Neural progenitor cell (in vitro differentiated cells): ENCODE data around the gene PCK1. TPM values are rescaled to one million over a fixed set of nuclear protein-coding genes. Genes with fewer than 3 reads are reported as not detected.
"Not testable (repeated sequence)": the region's sequence is repeated elsewhere in the genome, so short reads cannot be mapped to it uniquely, and the experiment has no call there.

Experiments
- DNase-seq: peaks from one replicate; pipeline ENCODE4 v3.0.0-alpha.2; 2016; ENCODE audit warnings: low spot score
- H2AFZ ChIP-seq: fragments of 200-600 bp; sonication (generic); replicated peaks from 2 replicates; pipeline ENCODE4 v1.6.1; 2016; ENCODE audit warnings: antibody characterized with exemption
- H3F3A ChIP-seq: fragments of 200-600 bp; sonication (generic); 2 replicates; pipeline ENCODE4 v1.6.1; 2016; ENCODE audit warnings: antibody characterized with exemption, low read depth
- H3K27ac ChIP-seq: fragments of 200-600 bp; sonication (generic); 2 replicates; pipeline ENCODE4 v1.5.1; 2016; ENCODE audit warnings: mild to moderate bottlenecking
- H3K27me3 ChIP-seq: fragments of 200-600 bp; sonication (generic); 2 replicates; pipeline ENCODE4 v1.6.1; 2016; ENCODE audit warnings: mild to moderate bottlenecking, moderate library complexity
- H3K36me3 ChIP-seq: fragments of 200-600 bp; sonication (generic); 2 replicates; pipeline ENCODE4 v1.5.1; 2016
- H3K4me1 ChIP-seq: fragments of 200-600 bp; sonication (generic); 2 replicates; pipeline ENCODE4 v1.6.1; 2016; ENCODE audit warnings: mixed run types
- H3K4me2 ChIP-seq: fragments of 200-600 bp; sonication (generic); 2 replicates; pipeline ENCODE4 v1.6.1; 2016
- H3K4me3 ChIP-seq: fragments of 200-600 bp; sonication (generic); 2 replicates; pipeline ENCODE4 v1.5.1; 2016
- H3K79me2 ChIP-seq: fragments of 200-600 bp; sonication (generic); 2 replicates; pipeline ENCODE4 v1.6.1; 2016; ENCODE audit warnings: low read depth
- H3K9ac ChIP-seq: fragments of 200-600 bp; sonication (generic); 2 replicates; pipeline ENCODE4 v1.6.1; 2016
- H3K9me3 ChIP-seq: fragments of 200-600 bp; sonication (generic); 2 replicates; pipeline ENCODE4 v1.5.1; 2016; ENCODE audit warnings: low read depth
- H4K20me1 ChIP-seq: fragments of 200-600 bp; sonication (generic); 2 replicates; pipeline ENCODE4 v1.6.1; 2016; ENCODE audit warnings: low read depth
- H3K27ac Mint-ChIP-seq: 3 replicates; pipeline ENCODE4 v1.8.0; 2021; ENCODE audit warnings: mixed read lengths
- H3K27me3 Mint-ChIP-seq: 2 replicates; pipeline ENCODE4 v1.8.0; 2022; ENCODE audit warnings: low read depth, mild to moderate bottlenecking, inconsistent platforms, moderate library complexity, mixed read lengths; ENCODE audit not compliant: insufficient read depth
- H3K36me3 Mint-ChIP-seq: 3 replicates; pipeline ENCODE4 v1.8.0; 2021; ENCODE audit warnings: mixed read lengths
- H3K4me1 Mint-ChIP-seq: 3 replicates; pipeline ENCODE4 v1.8.0; 2021; ENCODE audit warnings: mixed read lengths
- H3K4me3 Mint-ChIP-seq: 3 replicates; pipeline ENCODE4 v1.8.0; 2021; ENCODE audit warnings: mild to moderate bottlenecking, moderate library complexity, mixed read lengths
- H3K9me3 Mint-ChIP-seq: 3 replicates; pipeline ENCODE4 v1.8.0; 2020; ENCODE audit warnings: mixed read lengths
- CTCF ChIP-seq: fragments of 200-600 bp; sonication (generic); IDR thresholded peaks from 2 replicates; pipeline ENCODE4 v1.5.1; 2017; ENCODE audit warnings: antibody characterized with exemption, mild to moderate bottlenecking
- EZH2 ChIP-seq: fragments of 200-600 bp; sonication (generic); IDR thresholded peaks from 2 replicates; pipeline ENCODE4 v1.6.1; 2017; ENCODE audit warnings: antibody characterized with exemption, mild to moderate bottlenecking, moderate library complexity
- EZH2phosphoT487 ChIP-seq: fragments of 200-600 bp; sonication (generic); IDR thresholded peaks from 2 replicates; pipeline ENCODE4 v1.6.1; 2017; ENCODE audit warnings: antibody characterized with exemption
- total RNA-seq: library from RNA; depleted of rRNA; stranded (reverse); fragments of >200 nt; gene quantifications from 2 replicates; pipeline ENCODE4 v1.2.3, GENCODE V29; 2015; ENCODE audit warnings: low replicate concordance

The PCK1 gene
- total RNA-seq = not detected in 2 replicates

GRCh38 chr20:57560554-57561355, at the start of gene PCK1:
Gene PCK1 (plus strand): TSS chr20:57561110. CDS start chr20:57561412, 302 bp downstream.
- H3K4me2 ChIP-seq = no peak within 1 kb of the TSS
- Mint-ChIP-seq H3K27me3 (peaks cover 7% of the 10 kb centered on the region), H3K4me3 (no peak within 1 kb of the TSS), H3K27ac (no peak within 1 kb of the TSS), H3K9me3 (peaks cover 2% of the 10 kb centered on the region), H3K4me1 (no peaks in the 10 kb centered on the region), H3K36me3 (no peaks in the 10 kb centered on the region)
- H3K9ac ChIP-seq = no peak within 1 kb of the TSS
- no peaks in the 10 kb centered on the region for H3K36me3 ChIP-seq
- no peaks in the 10 kb centered on the region for H3F3A ChIP-seq
- TF ChIP-seq EZH2phosphoT487 (no peak), CTCF (no peak), EZH2 (no peak)
- no peak within 1 kb of the TSS for H3K27ac ChIP-seq
- no peak within 1 kb of the TSS for H2AFZ ChIP-seq
- no peaks in the 10 kb centered on the region for H4K20me1 ChIP-seq
- no peaks in the 10 kb centered on the region for H3K27me3 ChIP-seq
- no peaks in the 10 kb centered on the region for H3K4me1 ChIP-seq
- H3K9me3 ChIP-seq = no peaks in the 10 kb centered on the region
- H3K79me2 ChIP-seq = no peaks in the 10 kb centered on the region
- H3K4me3 ChIP-seq = no peak within 1 kb of the TSS
- DNase-seq = no peak

- H3K9ac ChIP-seq, H3K27me3 ChIP-seq, H3K4me2 ChIP-seq, H3K27ac ChIP-seq, H3K36me3 Mint-ChIP-seq, H3K4me3 ChIP-seq, H3K4me3 Mint-ChIP-seq, H3K36me3 ChIP-seq, H3K9me3 Mint-ChIP-seq, H2AFZ ChIP-seq, H3K79me2 ChIP-seq, H4K20me1 ChIP-seq, H3K9me3 ChIP-seq, H3K27ac Mint-ChIP-seq, DNase-seq: not testable (repeated sequence)
- H3K4me1 ChIP-seq = peaks cover 32% of the 10 kb centered on the region
- H3F3A ChIP-seq = peaks cover 39% of the 10 kb centered on the region
- peaks cover 10% of the 10 kb centered on the region for H3K27me3 Mint-ChIP-seq
- peaks cover 34% of the 10 kb centered on the region for H3K4me1 Mint-ChIP-seq
These were observed 49.2 kb upstream of the PCK1 start for GRCh38 chr20:57511709-57512108.

- H3K27ac ChIP-seq = no peak overlapping the region
- no peak for DNase-seq
- Mint-ChIP-seq H3K27me3 (peaks cover 12% of the 10 kb centered on the region), H3K4me3 (no peak overlapping the region), H3K4me1 (peaks cover 34% of the 10 kb centered on the region), H3K27ac (no peak overlapping the region), H3K9me3 (no peaks in the 10 kb centered on the region), H3K36me3 (no peaks in the 10 kb centered on the region)
- peaks cover 37% of the 10 kb centered on the region for H3F3A ChIP-seq
- peaks cover 30% of the 10 kb centered on the region for H3K4me1 ChIP-seq
- no peak overlapping the region for H3K9ac ChIP-seq
- no peak overlapping the region for H3K4me3 ChIP-seq
- H3K27me3 ChIP-seq = no peaks in the 10 kb centered on the region
- no peaks in the 10 kb centered on the region for H3K36me3 ChIP-seq
- H3K4me2 ChIP-seq = no peak overlapping the region
- H4K20me1 ChIP-seq = no peaks in the 10 kb centered on the region
- H2AFZ ChIP-seq = no peak overlapping the region
- H3K79me2 ChIP-seq = no peaks in the 10 kb centered on the region
- TF ChIP-seq EZH2phosphoT487 (no peak), EZH2 (no peak), CTCF (no peak)
- H3K9me3 ChIP-seq = no peaks in the 10 kb centered on the region
These were observed 48.5 kb upstream of the PCK1 start for GRCh38 chr20:57512432-57512831.

- Histone ChIP-seq H4K20me1 (no peaks in the 10 kb centered on the region), H3K79me2 (no peaks in the 10 kb centered on the region), H3K9ac (no peak overlapping the region), H3K4me1 (peaks cover 28% of the 10 kb centered on the region), H3F3A (peaks cover 30% of the 10 kb centered on the region), H3K27me3 (no peaks in the 10 kb centered on the region), H3K4me3 (no peak overlapping the region), H3K27ac (no peak overlapping the region), H2AFZ (no peak overlapping the region), H3K9me3 (no peaks in the 10 kb centered on the region), H3K36me3 (no peaks in the 10 kb centered on the region), H3K4me2 (no peak overlapping the region)
- no peak overlapping the region for H3K27ac Mint-ChIP-seq
- peaks cover 10% of the 10 kb centered on the region for H3K27me3 Mint-ChIP-seq
- no peak for TF ChIP-seq CTCF
- no peak for TF ChIP-seq EZH2
- no peak for TF ChIP-seq EZH2phosphoT487
- DNase-seq = no peak
- peaks cover 31% of the 10 kb centered on the region for H3K4me1 Mint-ChIP-seq
- H3K36me3 Mint-ChIP-seq = no peaks in the 10 kb centered on the region
- H3K4me3 Mint-ChIP-seq = no peak overlapping the region
- no peaks in the 10 kb centered on the region for H3K9me3 Mint-ChIP-seq
These were observed 47.7 kb upstream of the PCK1 start for GRCh38 chr20:57513199-57513598.
